NT2/D1 (cell line): ENCODE results near the gene ANTXR1.

Experiments used
- YY1 ChIP-seq: IDR thresholded peaks from 2 replicates; pipeline ENCODE4 v1.6.1; 2011; ENCODE audit not compliant: insufficient read length, insufficient read depth
- ZNF274 ChIP-seq: IDR thresholded peaks from 2 replicates; pipeline ENCODE4 v1.6.1; 2011; ENCODE audit warnings: mild to moderate bottlenecking, low read depth, low read length

DNA sequence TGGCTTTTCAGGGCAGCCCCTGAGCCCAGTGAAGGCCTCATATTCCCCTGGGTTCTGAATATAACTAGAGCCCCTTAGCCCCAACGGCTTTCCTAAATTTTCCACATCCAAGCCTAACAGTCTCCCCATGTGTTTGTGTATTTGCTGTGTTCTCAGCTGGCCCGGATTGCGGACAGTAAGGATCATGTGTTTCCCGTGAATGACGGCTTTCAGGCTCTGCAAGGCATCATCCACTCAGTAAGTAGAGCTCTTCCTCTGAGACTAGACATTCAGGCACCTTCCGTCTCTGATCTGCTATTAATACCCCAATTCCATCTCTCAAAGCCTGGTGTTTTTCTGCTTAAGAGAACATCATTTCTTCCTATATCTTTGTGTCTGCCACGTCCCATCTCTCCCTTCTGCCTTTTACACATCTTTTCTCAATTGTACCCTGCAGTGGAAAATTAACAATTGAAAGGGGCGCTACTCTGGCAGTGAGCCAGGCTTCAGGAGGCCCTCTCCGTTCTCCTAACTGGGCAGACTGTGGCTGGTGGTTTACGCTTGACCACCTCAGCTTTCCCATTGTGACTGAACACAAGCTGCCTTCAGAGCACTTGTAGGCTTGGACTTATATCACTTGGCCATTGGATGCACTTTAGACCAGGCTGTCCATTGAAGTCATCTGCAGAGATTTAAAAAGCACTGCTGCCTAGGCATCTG lies 64.4 kb downstream of the ANTXR1 start:
- TF ChIP-seq YY1 (no peak), ZNF274 (no peak)
